Neural progenitor cell (in vitro differentiated cells): ENCODE data around the gene FGF9. TPM values are rescaled to one million over a fixed set of nuclear protein-coding genes. Genes with fewer than 3 reads are reported as not detected.

Experiments
- DNase-seq: peaks from one replicate; pipeline ENCODE4 v3.0.0-alpha.2; 2016; ENCODE audit warnings: low spot score
- H2AFZ ChIP-seq: fragments of 200-600 bp; sonication (generic); replicated peaks from 2 replicates; pipeline ENCODE4 v1.6.1; 2016; ENCODE audit warnings: antibody characterized with exemption
- H3F3A ChIP-seq: fragments of 200-600 bp; sonication (generic); 2 replicates; pipeline ENCODE4 v1.6.1; 2016; ENCODE audit warnings: antibody characterized with exemption, low read depth
- H3K27ac ChIP-seq: fragments of 200-600 bp; sonication (generic); 2 replicates; pipeline ENCODE4 v1.5.1; 2016; ENCODE audit warnings: mild to moderate bottlenecking
- H3K27me3 ChIP-seq: fragments of 200-600 bp; sonication (generic); 2 replicates; pipeline ENCODE4 v1.6.1; 2016; ENCODE audit warnings: mild to moderate bottlenecking, moderate library complexity
- H3K36me3 ChIP-seq: fragments of 200-600 bp; sonication (generic); 2 replicates; pipeline ENCODE4 v1.5.1; 2016
- H3K4me1 ChIP-seq: fragments of 200-600 bp; sonication (generic); 2 replicates; pipeline ENCODE4 v1.6.1; 2016; ENCODE audit warnings: mixed run types
- H3K4me2 ChIP-seq: fragments of 200-600 bp; sonication (generic); 2 replicates; pipeline ENCODE4 v1.6.1; 2016
- H3K4me3 ChIP-seq: fragments of 200-600 bp; sonication (generic); 2 replicates; pipeline ENCODE4 v1.5.1; 2016
- H3K79me2 ChIP-seq: fragments of 200-600 bp; sonication (generic); 2 replicates; pipeline ENCODE4 v1.6.1; 2016; ENCODE audit warnings: low read depth
- H3K9ac ChIP-seq: fragments of 200-600 bp; sonication (generic); 2 replicates; pipeline ENCODE4 v1.6.1; 2016
- H3K9me3 ChIP-seq: fragments of 200-600 bp; sonication (generic); 2 replicates; pipeline ENCODE4 v1.5.1; 2016; ENCODE audit warnings: low read depth
- H4K20me1 ChIP-seq: fragments of 200-600 bp; sonication (generic); 2 replicates; pipeline ENCODE4 v1.6.1; 2016; ENCODE audit warnings: low read depth
- H3K27ac Mint-ChIP-seq: 3 replicates; pipeline ENCODE4 v1.8.0; 2021; ENCODE audit warnings: mixed read lengths
- H3K27me3 Mint-ChIP-seq: 2 replicates; pipeline ENCODE4 v1.8.0; 2022; ENCODE audit warnings: low read depth, mild to moderate bottlenecking, inconsistent platforms, moderate library complexity, mixed read lengths; ENCODE audit not compliant: insufficient read depth
- H3K36me3 Mint-ChIP-seq: 3 replicates; pipeline ENCODE4 v1.8.0; 2021; ENCODE audit warnings: mixed read lengths
- H3K4me1 Mint-ChIP-seq: 3 replicates; pipeline ENCODE4 v1.8.0; 2021; ENCODE audit warnings: mixed read lengths
- H3K4me3 Mint-ChIP-seq: 3 replicates; pipeline ENCODE4 v1.8.0; 2021; ENCODE audit warnings: mild to moderate bottlenecking, moderate library complexity, mixed read lengths
- H3K9me3 Mint-ChIP-seq: 3 replicates; pipeline ENCODE4 v1.8.0; 2020; ENCODE audit warnings: mixed read lengths
- EZH2 ChIP-seq: fragments of 200-600 bp; sonication (generic); IDR thresholded peaks from 2 replicates; pipeline ENCODE4 v1.6.1; 2017; ENCODE audit warnings: antibody characterized with exemption, mild to moderate bottlenecking, moderate library complexity
- EZH2phosphoT487 ChIP-seq: fragments of 200-600 bp; sonication (generic); IDR thresholded peaks from 2 replicates; pipeline ENCODE4 v1.6.1; 2017; ENCODE audit warnings: antibody characterized with exemption
- total RNA-seq: library from RNA; depleted of rRNA; stranded (reverse); fragments of >200 nt; gene quantifications from 2 replicates; pipeline ENCODE4 v1.2.3, GENCODE V29; 2015; ENCODE audit warnings: low replicate concordance
- TF ChIP-seq, protein P1 (sequence below): fragments of 200-600 bp; sonication (generic); IDR thresholded peaks from 2 replicates; pipeline ENCODE4 v1.5.1; 2017; ENCODE audit warnings: antibody characterized with exemption, mild to moderate bottlenecking

The FGF9 gene
- total RNA-seq, 1 donor from 2014 or later: 2.1 TPM

DNA sequence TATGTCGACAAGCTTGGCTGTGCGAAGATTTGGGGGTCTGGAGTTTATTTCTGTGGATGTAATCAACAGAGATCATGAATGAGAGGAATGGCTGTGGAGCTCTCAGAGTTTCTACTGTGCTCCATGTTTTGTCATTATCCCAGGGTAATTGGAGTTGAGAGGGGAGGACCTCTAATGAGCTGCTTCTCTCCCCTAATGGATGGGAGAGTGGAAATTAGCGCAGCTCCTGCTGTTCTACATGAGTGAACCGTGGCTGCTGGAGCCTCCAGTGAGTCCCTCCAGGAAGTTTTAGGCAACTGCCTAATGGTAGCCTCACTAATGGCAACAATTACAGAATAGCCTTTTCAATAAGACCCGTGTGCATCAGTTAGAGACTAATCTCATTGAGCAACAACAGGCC is 31.3 kb upstream of the FGF9 start:
- Histone ChIP-seq H3K4me3 (no peak overlapping the region), H3K27ac (peak overlapping the region; percentile 71), H3K9ac (no peak overlapping the region), H3K27me3 (no peaks in the 10 kb centered on the region), H3K36me3 (no peaks in the 10 kb centered on the region), H3F3A (peaks cover 10% of the 10 kb centered on the region), H3K4me2 (peak overlapping the region; percentile 51), H3K4me1 (peaks cover 17% of the 10 kb centered on the region), H2AFZ (peak overlapping the region; percentile 22), H3K9me3 (no peaks in the 10 kb centered on the region), H4K20me1 (no peaks in the 10 kb centered on the region), H3K79me2 (no peaks in the 10 kb centered on the region)
- TF ChIP-seq, protein P1, sequence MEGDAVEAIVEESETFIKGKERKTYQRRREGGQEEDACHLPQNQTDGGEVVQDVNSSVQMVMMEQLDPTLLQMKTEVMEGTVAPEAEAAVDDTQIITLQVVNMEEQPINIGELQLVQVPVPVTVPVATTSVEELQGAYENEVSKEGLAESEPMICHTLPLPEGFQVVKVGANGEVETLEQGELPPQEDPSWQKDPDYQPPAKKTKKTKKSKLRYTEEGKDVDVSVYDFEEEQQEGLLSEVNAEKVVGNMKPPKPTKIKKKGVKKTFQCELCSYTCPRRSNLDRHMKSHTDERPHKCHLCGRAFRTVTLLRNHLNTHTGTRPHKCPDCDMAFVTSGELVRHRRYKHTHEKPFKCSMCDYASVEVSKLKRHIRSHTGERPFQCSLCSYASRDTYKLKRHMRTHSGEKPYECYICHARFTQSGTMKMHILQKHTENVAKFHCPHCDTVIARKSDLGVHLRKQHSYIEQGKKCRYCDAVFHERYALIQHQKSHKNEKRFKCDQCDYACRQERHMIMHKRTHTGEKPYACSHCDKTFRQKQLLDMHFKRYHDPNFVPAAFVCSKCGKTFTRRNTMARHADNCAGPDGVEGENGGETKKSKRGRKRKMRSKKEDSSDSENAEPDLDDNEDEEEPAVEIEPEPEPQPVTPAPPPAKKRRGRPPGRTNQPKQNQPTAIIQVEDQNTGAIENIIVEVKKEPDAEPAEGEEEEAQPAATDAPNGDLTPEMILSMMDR: no peak
- TF ChIP-seq EZH2phosphoT487: no peak
- TF ChIP-seq EZH2: no peak
- peak; percentile 75 for DNase-seq
- Mint-ChIP-seq H3K27me3 (peaks cover 2% of the 10 kb centered on the region), H3K4me1 (peaks cover 7% of the 10 kb centered on the region), H3K27ac (no peak overlapping the region), H3K9me3 (no peaks in the 10 kb centered on the region), H3K36me3 (no peaks in the 10 kb centered on the region), H3K4me3 (no peak overlapping the region)

DNA sequence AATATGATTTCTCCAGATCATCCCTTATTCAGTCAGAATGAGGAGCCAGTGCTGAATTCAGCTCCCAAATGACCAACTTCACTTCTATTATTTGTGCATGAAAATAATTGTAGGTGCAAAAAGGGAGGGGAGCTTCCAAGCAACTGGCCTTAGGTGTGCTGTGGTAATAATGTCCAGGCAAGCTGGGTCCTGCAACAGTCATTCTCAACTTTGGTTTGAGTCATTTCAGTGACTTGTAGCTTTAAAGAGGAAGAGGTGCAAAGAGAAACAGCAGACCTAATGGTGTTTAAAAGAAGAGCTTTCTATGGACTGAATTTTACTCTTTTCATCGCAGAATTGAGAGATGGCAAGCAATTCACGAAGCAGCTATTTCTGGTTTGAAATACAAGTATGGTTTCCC is 29.2 kb upstream of the FGF9 start:
- H3K36me3 Mint-ChIP-seq: no peaks in the 10 kb centered on the region

DNA sequence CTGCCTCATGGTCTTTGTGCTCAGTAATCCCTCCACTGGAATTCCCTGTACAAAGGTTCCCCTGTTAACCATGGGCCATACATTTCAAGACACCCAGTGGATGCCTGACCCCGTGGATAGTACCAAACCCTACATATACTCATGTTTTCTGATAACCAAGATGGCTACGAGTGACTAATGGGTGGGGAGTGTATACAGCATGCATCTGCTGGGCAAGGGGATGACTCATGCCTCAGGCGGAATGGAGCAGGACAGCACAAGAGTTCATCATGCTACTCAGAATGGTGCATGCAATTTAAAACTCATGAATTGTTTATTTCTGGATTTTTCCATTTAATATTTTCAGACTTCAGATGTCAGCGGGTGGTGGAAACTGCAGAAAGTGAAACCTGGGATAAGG is 13.3 kb upstream of the FGF9 start:
- H3K27ac ChIP-seq: no peak overlapping the region
- Mint-ChIP-seq H3K9me3 (peaks cover 19% of the 10 kb centered on the region), H3K4me3 (no peak overlapping the region), H3K4me1 (no peaks in the 10 kb centered on the region), H3K36me3 (peaks cover 3% of the 10 kb centered on the region), H3K27me3 (peaks cover 2% of the 10 kb centered on the region), H3K27ac (no peak overlapping the region)
- no peak overlapping the region for H3K4me2 ChIP-seq
- H4K20me1 ChIP-seq: no peaks in the 10 kb centered on the region
- no peak overlapping the region for H2AFZ ChIP-seq
- H3K9me3 ChIP-seq: peaks cover 14% of the 10 kb centered on the region
- H3K9ac ChIP-seq: no peak overlapping the region
- TF ChIP-seq, protein P1: no peak
- TF ChIP-seq EZH2: no peak
- TF ChIP-seq EZH2phosphoT487: no peak
- H3K4me3 ChIP-seq: no peak overlapping the region
- no peaks in the 10 kb centered on the region for H3F3A ChIP-seq
- H3K4me1 ChIP-seq: no peaks in the 10 kb centered on the region
- no peaks in the 10 kb centered on the region for H3K27me3 ChIP-seq
- no peaks in the 10 kb centered on the region for H3K36me3 ChIP-seq
- no peak for DNase-seq
- H3K79me2 ChIP-seq: no peaks in the 10 kb centered on the region

More for the DNA sequence above, 29.2 kb upstream of the FGF9 start:
- Mint-ChIP-seq H3K4me3 (no peak overlapping the region), H3K9me3 (no peaks in the 10 kb centered on the region), H3K4me1 (peaks cover 7% of the 10 kb centered on the region), H3K27ac (no peak overlapping the region), H3K27me3 (peaks cover 2% of the 10 kb centered on the region)
- Histone ChIP-seq H3F3A (peaks cover 10% of the 10 kb centered on the region), H3K4me2 (no peak overlapping the region), H3K27ac (no peak overlapping the region), H4K20me1 (no peaks in the 10 kb centered on the region), H3K36me3 (no peaks in the 10 kb centered on the region), H3K9me3 (no peaks in the 10 kb centered on the region), H2AFZ (no peak overlapping the region), H3K4me3 (no peak overlapping the region), H3K27me3 (no peaks in the 10 kb centered on the region), H3K79me2 (no peaks in the 10 kb centered on the region), H3K4me1 (peaks cover 17% of the 10 kb centered on the region), H3K9ac (no peak overlapping the region)
- DNase-seq: no peak
- no peak for TF ChIP-seq EZH2
- TF ChIP-seq, protein P1: no peak
- no peak for TF ChIP-seq EZH2phosphoT487
